Prostate gland (tissue), 2 donors: ENCODE results near the gene ASB6. TPM values are rescaled to one million over a fixed set of nuclear protein-coding genes. Genes with fewer than 3 reads are reported as not detected.

ENCODE experiments used
- DNase-seq: peaks from one replicate; pipeline ENCODE4 v3.0.0-alpha.2; 2019; ENCODE audit warnings: low spot score
- H3K27ac ChIP-seq, 2 donors: fragments of 200-600 bp; sonication (generic); 2 replicates each; pipeline ENCODE4 v1.5.1; 2017 to 2019
- H3K27me3 ChIP-seq: fragments of 200-600 bp; sonication (generic); replicated peaks from 2 replicates; pipeline ENCODE4 v1.5.1; 2019; ENCODE audit not compliant: insufficient read depth
- H3K36me3 ChIP-seq, 2 donors: fragments of 200-600 bp; sonication (generic); 1 replicate in 1 of 2; 2 replicates in 1 of 2; pipeline versions ENCODE4 v1.5.1 to v1.8.1; 2017 to 2019
- H3K4me1 ChIP-seq: fragments of 200-600 bp; sonication (generic); replicated peaks from 2 replicates; pipeline ENCODE4 v1.5.1; 2019
- H3K4me3 ChIP-seq, 2 donors: fragments of 200-600 bp; sonication (generic); 2 replicates each; pipeline ENCODE4 v1.5.1; 2017 to 2019
- H3K9me3 ChIP-seq: fragments of 200-600 bp; sonication (generic); 2 replicates; pipeline ENCODE4 v1.5.1; 2017
- POLR2A ChIP-seq: fragments of 450-650 bp; IDR thresholded peaks from one replicate; pipeline ENCODE4 v1.6.1; 2016; ENCODE audit warnings: antibody characterized with exemption, mild to moderate bottlenecking
- POLR2AphosphoS5 ChIP-seq: sonication (generic); formaldehyde crosslinking; IDR thresholded peaks from one replicate; pipeline ENCODE4 v1.6.1; 2017; ENCODE audit warnings: antibody characterized with exemption
- WGBS: methylation state at CpG from one replicate; pipeline ENCODE4 v1.1.5; 2018; 5-methylcytosine and 5-hydroxymethylcytosine counted together
- intact Hi-C: fragments of 100-400 bp; cut with DNase I; formaldehyde crosslinking; loops from one replicate; pipeline ENCODE4 v1.14.2; 2022
- total RNA-seq, 2 donors: library from RNA; depleted of rRNA; stranded (reverse); fragments of >200 nt; gene quantifications; one replicate each; pipeline ENCODE4 v1.1.0, GENCODE V29; 2016
- TF ChIP-seq, protein P1 (sequence below), 4 experiments: fragments of 200-600 bp in 2 of 4; fragments of 450-650 bp in 2 of 4; sonication (generic) in 2 of 4; IDR thresholded peaks; 1 replicate in 3 of 4; 2 replicates in 1 of 4; pipeline ENCODE4 v1.5.1; 2016 to 2019; ENCODE audit warnings: antibody characterized with exemption in 4 of 4, mild to moderate bottlenecking in 2 of 4, moderate library complexity in 2 of 4

The ASB6 gene
- total RNA-seq, 2 donors from 2014 or later: 25.2 to 50.3 TPM

DNA sequence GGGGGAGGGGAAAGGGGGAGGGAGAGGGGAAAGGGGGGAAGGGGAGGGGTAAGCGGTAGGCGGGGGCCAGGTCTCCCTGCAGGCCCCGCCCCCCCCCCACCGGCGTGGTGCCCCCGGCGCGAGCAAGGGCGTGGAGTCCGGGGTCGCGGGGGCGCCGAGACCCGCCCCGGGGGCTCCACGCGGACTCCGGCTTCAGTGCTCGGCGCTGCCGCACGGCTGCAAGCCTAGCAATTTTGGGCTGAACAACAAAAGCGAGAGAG, 31.8 kb downstream of the ASB6 start:
- DNase-seq: no peak
- TF ChIP-seq POLR2AphosphoS5: no peak
- TF ChIP-seq POLR2A: no peak
- TF ChIP-seq, protein P1, sequence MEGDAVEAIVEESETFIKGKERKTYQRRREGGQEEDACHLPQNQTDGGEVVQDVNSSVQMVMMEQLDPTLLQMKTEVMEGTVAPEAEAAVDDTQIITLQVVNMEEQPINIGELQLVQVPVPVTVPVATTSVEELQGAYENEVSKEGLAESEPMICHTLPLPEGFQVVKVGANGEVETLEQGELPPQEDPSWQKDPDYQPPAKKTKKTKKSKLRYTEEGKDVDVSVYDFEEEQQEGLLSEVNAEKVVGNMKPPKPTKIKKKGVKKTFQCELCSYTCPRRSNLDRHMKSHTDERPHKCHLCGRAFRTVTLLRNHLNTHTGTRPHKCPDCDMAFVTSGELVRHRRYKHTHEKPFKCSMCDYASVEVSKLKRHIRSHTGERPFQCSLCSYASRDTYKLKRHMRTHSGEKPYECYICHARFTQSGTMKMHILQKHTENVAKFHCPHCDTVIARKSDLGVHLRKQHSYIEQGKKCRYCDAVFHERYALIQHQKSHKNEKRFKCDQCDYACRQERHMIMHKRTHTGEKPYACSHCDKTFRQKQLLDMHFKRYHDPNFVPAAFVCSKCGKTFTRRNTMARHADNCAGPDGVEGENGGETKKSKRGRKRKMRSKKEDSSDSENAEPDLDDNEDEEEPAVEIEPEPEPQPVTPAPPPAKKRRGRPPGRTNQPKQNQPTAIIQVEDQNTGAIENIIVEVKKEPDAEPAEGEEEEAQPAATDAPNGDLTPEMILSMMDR (IDR thresholded peaks at IDR 0.05): no peak
- no peaks in the 10 kb centered on the region for H3K9me3 ChIP-seq
- intact Hi-C loops: loop anchor here (1.0 kb wide), 2 partner anchors 436 to 472 kb away; no protein-coding TSS in a partner anchor
- no peaks in the 10 kb centered on the region for H3K27me3 ChIP-seq
- WGBS: 0% methylated on average over 21 of the region's 24 CpGs
- H3K4me1 ChIP-seq: peaks cover 6% of the 10 kb centered on the region
- no peaks in the 10 kb centered on the region for H3K36me3 ChIP-seq
- peak overlapping the region; percentile 64 to 69 for H3K4me3 ChIP-seq
- peak overlapping the region; percentile 89 to 94 for H3K27ac ChIP-seq

DNA sequence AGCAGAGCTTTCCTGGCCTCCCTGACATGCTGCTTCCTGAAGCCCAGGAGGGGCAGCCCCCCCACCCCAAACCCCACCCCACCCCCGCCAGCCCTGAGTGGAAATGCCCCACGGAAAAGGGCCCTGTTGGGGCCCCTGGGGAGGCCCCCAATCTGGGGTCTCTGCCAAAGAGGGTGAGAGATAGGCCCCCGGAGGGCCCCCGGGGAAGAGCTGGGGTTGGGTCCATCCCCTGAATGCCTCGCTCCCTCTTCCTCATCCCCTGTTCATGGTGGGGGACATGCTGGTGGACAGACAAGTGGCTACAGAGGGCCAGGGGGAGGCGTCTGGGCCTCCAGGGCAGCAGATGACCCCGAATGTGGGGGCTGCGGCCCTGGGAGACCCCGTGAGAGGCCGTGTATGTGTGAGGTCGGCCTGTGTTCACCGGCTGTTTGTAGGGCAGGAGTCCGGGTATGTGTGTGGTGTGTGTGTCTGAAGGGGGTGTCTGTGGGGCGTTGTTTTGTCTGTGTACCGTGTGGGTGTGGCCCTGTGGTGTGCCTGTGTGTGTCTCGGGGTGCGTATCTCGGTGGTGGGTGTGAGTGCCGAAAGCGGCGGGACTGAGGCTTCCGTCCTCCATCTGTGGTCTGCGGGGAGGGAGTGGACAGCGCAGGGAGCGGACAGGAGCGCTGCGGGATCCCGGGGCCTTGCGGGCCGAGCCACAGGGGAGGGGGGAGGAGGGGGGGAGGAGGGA, 32.3 kb downstream of the ASB6 start:
- Histone ChIP-seq H3K9me3 (no peaks in the 10 kb centered on the region), H3K27ac (peak overlapping the region; percentile 89 to 94), H3K36me3 (no peaks in the 10 kb centered on the region), H3K4me1 (peaks cover 6% of the 10 kb centered on the region), H3K27me3 (no peaks in the 10 kb centered on the region), H3K4me3 (peak overlapping the region; percentile 64 to 69)
- 19% methylated on average over 21 of the region's 30 CpGs for WGBS
- intact Hi-C loops: loop anchor here (1.0 to 10.0 kb wide), 4 partner anchors 225 to 471 kb away; no protein-coding TSS in a partner anchor
- peak; percentile 7 for TF ChIP-seq POLR2A
- TF ChIP-seq, protein P1 (IDR thresholded peaks at IDR 0.05): no peak
- peak; percentile 40 for DNase-seq

DNA sequence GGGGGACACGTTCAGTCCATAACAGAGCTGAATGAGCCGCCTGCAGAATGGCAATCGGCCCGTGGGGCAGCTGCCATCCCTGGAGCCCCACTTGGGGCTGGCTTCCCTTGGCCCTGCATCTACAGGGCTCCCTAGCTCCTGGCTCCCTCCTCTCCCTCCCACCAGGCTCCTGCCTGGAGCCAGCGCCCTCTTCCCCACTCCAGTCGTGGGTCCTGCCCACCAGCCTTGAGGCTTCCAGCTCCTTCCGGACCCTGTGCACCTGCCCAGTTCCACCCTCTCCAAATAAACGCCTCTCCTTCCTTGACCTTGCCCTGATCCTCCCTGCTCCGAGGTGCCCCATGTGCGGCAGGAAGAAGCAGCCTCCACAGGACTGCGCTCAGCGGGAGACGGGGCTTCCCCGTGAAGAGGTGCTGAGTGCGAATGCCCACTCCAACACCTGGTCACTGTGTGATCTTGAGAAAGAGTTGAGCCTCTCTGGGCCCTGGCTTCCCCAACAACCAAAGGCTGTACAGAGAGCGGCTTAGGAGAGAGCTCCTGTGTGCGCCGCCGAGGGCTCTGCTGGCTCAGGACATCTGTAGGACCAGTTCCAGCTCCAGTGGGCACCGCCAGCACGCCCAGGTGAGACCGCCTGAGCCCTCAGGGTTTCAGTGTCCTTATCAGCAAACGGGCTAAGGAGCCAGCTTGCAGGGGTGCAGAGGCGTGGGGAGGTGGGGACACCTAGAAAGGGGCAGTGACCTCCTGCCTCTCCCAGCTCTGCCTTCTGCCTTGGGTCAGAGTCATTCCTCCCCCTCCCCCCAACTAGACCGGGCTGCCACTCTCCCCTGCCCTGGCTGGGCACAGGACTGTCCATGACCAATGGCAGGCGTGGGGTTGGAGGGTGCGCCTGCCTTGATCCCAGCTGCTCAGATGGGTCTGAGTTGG, 33.1 kb downstream of the ASB6 start:
- H3K27me3 ChIP-seq: no peaks in the 10 kb centered on the region
- 87% methylated on average over 27 of the region's 27 CpGs for WGBS
- H3K4me3 ChIP-seq: no peak overlapping the region
- intact Hi-C loops: loop anchor here (5.0 to 10.0 kb wide), 2 partner anchors 224 to 287 kb away; no protein-coding TSS in a partner anchor
- DNase-seq: no peak
- no peaks in the 10 kb centered on the region for H3K9me3 ChIP-seq
- H3K27ac ChIP-seq: peak overlapping the region; percentile 89 to 94
- no peaks in the 10 kb centered on the region for H3K36me3 ChIP-seq
- H3K4me1 ChIP-seq: peaks cover 6% of the 10 kb centered on the region
- no peak for TF ChIP-seq POLR2A
- TF ChIP-seq POLR2AphosphoS5: no peak
- TF ChIP-seq, protein P1 (IDR thresholded peaks at IDR 0.05): no peak

DNA sequence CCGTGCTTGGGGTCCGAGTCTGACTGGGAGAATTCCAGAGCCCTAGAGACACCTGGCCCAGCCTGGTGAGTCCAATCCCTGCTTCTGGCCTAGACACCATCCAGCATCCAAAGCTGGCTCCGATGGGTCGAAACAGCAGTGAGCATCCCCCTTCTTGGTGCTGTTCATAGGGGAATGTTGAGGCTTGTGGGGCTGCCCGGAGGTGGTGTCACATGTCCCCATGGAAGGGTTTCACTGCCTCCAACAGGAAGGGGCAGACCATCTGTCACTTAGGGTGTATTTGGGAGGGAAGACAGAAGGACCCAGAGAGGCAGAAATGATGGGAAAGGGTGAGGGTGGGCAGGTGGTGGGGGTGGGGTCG, 34.9 kb downstream of the ASB6 start:
- WGBS: 82% methylated on average over 6 of the region's 6 CpGs

More for the DNA sequence above, 34.9 kb downstream of the ASB6 start:
- DNase-seq: no peak
- H3K4me3 ChIP-seq: no peak overlapping the region
- H3K27ac ChIP-seq: peak overlapping the region; percentile 89 to 94
- H3K36me3 ChIP-seq: no peaks in the 10 kb centered on the region
- TF ChIP-seq POLR2A: no peak
- TF ChIP-seq POLR2AphosphoS5: no peak
- TF ChIP-seq, protein P1 (IDR thresholded peaks at IDR 0.05): no peak
- H3K9me3 ChIP-seq: no peaks in the 10 kb centered on the region
- intact Hi-C loops: loop anchor here (5.0 to 10.0 kb wide), 2 partner anchors 222 to 285 kb away; no protein-coding TSS in a partner anchor
- peaks cover 6% of the 10 kb centered on the region for H3K4me1 ChIP-seq
- H3K27me3 ChIP-seq: no peaks in the 10 kb centered on the region
